ENCODE measurements around the gene MYL12A. TPM values are rescaled to one million over a fixed set of nuclear protein-coding genes. Genes with fewer than 3 reads are reported as not detected.

MYL12A gene
- polyA plus RNA-seq, 4 donors: 270 to 708 (median 541) TPM

DNA sequence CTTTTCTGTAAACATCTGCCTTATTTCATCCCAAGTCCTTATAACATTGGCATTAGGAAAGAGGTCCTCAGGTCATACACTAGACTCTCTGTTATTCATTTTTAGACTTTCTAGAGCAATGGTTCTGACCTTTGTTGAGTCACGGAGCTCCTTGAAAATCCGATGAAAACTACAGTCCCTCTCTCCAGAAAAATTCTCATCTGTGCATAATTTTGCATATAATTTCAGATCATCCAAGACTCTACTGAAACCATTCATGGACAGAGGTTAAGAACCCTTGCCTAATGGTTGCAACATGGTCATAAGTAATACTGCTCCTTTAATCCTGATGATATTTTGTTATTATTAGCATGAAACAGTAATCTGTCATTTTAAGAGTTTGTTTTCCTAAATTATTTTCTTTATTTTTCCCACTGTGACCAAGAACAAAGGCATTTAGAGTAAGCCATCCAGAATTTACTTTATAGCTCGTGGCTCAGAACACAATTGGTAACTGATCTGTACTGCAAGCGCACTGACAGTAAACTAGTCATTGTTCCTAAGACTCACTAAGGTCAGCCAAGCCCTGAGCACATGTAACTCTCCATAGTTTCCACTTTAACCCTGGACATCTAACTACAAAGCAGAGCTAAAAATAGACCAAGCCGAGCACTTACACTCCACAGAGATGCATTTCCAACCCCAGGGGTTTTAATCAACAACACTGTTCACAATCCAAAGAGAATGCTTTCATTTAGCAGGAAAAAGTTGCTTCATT is 36.2 kb upstream of the MYL12A start:
- no peak overlapping the region for H3K27ac ChIP-seq (ENCODE audit: low read depth in 1 of 3, low read length in 2 of 3)

DNA sequence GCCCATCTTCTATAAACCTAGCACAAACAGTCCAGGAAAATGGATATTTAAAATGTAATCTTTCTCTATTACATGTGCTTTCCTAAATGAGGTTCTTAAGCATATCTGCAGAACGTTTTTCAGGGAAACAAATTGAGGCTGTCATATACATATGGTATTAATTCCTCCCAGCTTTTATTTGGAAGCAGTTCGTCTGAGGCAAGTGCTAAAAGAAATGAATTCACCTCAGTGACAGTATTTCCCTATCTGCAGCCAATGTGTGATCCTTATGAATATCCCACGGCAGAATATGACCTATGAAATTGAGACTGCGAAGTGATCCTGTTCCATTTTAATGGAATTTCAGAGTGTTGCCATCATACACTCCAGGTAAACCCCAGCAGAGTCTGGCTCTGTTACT is 34.9 kb upstream of the MYL12A start:
- Histone ChIP-seq H3K27me3 (ENCODE audit: control insufficient read depth in 3 of 3, insufficient read depth in 3 of 3, low read length in 3 of 3) (no peaks in the 10 kb centered on the region), H3K4me3 (ENCODE audit: low read depth in 1 of 3, low read length in 3 of 3) (no peak overlapping the region), H3K27ac (ENCODE audit: low read depth in 1 of 3, low read length in 2 of 3) (peak overlapping the region in 1 of 3 donors; percentile 26), H3K9me3 (ENCODE audit: control insufficient read depth in 2 of 2, insufficient read depth in 1 of 2, low read depth in 1 of 2, low read length in 1 of 2) (peaks cover 0 to 12% of the 10 kb centered on the region in 2 donors), H3K36me3 (ENCODE audit: control insufficient read depth in 3 of 3, insufficient read depth in 2 of 3, low read depth in 1 of 3, low read length in 3 of 3) (peaks cover 0 to 8% (median 0%) of the 10 kb centered on the region in 3 donors), H3K4me1 (ENCODE audit: control insufficient read depth in 3 of 3, insufficient read depth in 2 of 3, low read depth in 1 of 3, low read length in 2 of 3) (peaks cover 2 to 35% (median 4%) of the 10 kb centered on the region in 3 donors)
- WGBS, 3 donors: 72 to 85% (median 76%) methylated on average over 4 of the region's 4 CpGs
- no peak for DNase-seq
- no peak for FAIRE-seq

More for the DNA sequence above, 36.2 kb upstream of the MYL12A start:
- peaks cover 0 to 5% of the 10 kb centered on the region in 2 donors for H3K9me3 ChIP-seq (ENCODE audit: control insufficient read depth in 2 of 2, insufficient read depth in 1 of 2, low read depth in 1 of 2, low read length in 1 of 2)
- no peak for FAIRE-seq
- H3K27me3 ChIP-seq (ENCODE audit: control insufficient read depth in 3 of 3, insufficient read depth in 3 of 3, low read length in 3 of 3): no peaks in the 10 kb centered on the region
- peaks cover 0 to 26% (median 6%) of the 10 kb centered on the region in 3 donors for H3K4me1 ChIP-seq (ENCODE audit: control insufficient read depth in 3 of 3, insufficient read depth in 2 of 3, low read depth in 1 of 3, low read length in 2 of 3)
- peaks cover 0 to 8% (median 0%) of the 10 kb centered on the region in 3 donors for H3K36me3 ChIP-seq (ENCODE audit: control insufficient read depth in 3 of 3, insufficient read depth in 2 of 3, low read depth in 1 of 3, low read length in 3 of 3)
- 60 to 82% (median 76%) methylated on average over 5 of the region's 5 CpGs for WGBS, 3 donors
- H3K4me3 ChIP-seq (ENCODE audit: low read depth in 1 of 3, low read length in 3 of 3): no peak overlapping the region
- DNase-seq: no peak

DNA sequence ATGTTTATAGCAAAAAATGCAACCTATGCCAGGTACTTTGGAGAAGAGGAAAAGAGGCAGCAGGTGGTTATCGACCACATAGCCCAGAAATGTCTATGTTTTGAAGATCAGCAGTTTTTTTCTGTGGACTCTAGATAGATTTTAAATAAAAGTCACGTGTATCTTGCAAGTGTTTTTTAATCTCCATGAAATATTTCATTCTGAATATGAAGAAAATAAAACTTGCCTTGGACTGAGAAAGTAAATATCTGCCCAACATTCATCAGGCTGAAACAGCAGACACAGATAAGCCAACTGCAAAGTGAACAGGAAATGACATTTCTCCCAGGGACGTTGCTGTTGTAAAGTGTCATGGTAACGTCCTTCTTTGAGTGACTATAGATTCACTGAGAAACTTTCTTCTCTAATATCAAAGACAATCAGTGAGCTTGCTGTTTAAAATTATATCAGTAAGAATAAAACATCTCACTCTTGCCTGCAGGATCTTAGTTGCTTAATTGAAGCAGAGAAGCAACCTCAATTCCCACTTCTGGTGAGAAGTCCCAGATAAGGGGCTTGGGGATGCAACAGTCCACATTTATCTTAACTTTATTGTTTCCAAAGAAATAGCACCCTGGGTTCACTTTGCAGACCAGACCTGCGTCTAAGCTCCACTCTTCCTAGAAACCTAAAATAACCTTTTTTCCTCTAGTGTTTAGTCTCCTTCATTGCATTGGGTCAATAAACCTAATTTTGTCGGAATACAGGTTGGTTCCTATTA is 34.1 kb upstream of the MYL12A start:
- 41 to 53% (median 43%) methylated on average over 6 of the region's 6 CpGs for WGBS, 3 donors
- Histone ChIP-seq H3K36me3 (ENCODE audit: control insufficient read depth in 3 of 3, insufficient read depth in 2 of 3, low read depth in 1 of 3, low read length in 3 of 3) (peaks cover 0 to 8% (median 0%) of the 10 kb centered on the region in 3 donors), H3K4me3 (ENCODE audit: low read depth in 1 of 3, low read length in 3 of 3) (no peak overlapping the region), H3K27ac (ENCODE audit: low read depth in 1 of 3, low read length in 2 of 3) (peak overlapping the region in 2 of 3 donors; percentile 26 to 32), H3K4me1 (ENCODE audit: control insufficient read depth in 3 of 3, insufficient read depth in 2 of 3, low read depth in 1 of 3, low read length in 2 of 3) (peaks cover 2 to 32% (median 4%) of the 10 kb centered on the region in 3 donors), H3K27me3 (ENCODE audit: control insufficient read depth in 3 of 3, insufficient read depth in 3 of 3, low read length in 3 of 3) (no peaks in the 10 kb centered on the region), H3K9me3 (ENCODE audit: control insufficient read depth in 2 of 2, insufficient read depth in 1 of 2, low read depth in 1 of 2, low read length in 1 of 2) (peaks cover 0 to 12% of the 10 kb centered on the region in 2 donors)
- DNase-seq: peak; percentile 36 to 61
- FAIRE-seq: no peak

DNA sequence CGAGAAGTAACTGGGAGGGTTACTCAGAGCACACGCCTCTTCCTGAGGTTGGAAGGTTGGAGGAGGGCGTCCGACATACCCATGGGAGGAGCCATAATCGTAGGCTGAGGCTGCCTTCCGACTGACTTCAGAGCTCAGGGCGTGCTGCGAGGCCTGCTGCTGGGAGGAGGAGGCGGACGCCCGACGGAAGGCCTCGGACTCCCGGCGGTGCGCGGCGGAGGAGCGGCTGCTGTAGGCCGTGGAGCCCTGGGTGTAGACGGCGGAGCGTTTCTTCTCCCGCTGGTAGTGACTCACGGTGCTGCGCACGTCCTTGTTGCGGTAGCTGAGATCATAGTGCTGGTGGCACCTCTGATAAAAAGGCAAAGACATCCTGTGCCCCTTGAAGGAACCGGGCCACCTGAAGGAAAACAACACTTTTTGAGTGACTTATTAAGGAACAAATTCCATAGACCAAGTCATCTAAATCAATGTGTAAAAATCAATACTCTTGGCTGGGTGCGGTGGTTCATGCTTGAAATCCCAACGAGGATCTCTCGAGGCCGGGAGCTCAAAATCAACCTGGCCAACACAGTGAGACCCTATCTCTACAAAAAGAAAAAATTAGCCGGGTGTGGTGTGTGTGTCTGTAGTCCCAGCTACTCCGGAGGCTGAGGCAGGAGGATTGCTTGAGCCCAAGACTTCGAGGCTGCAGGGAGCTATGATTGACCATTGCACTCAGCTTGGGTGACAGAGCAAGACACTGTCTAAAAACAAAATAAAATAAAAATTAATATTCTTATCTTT is 32.6 kb upstream of the MYL12A start:
- H3K9me3 ChIP-seq (ENCODE audit: control insufficient read depth in 2 of 2, insufficient read depth in 1 of 2, low read depth in 1 of 2, low read length in 1 of 2): peaks cover 0 to 12% of the 10 kb centered on the region in 2 donors
- H3K4me3 ChIP-seq (ENCODE audit: low read depth in 1 of 3, low read length in 3 of 3): no peak overlapping the region
- 95 to 96% (median 95%) methylated on average over 36 of the region's 36 CpGs for WGBS, 3 donors
- H3K36me3 ChIP-seq (ENCODE audit: control insufficient read depth in 3 of 3, insufficient read depth in 2 of 3, low read depth in 1 of 3, low read length in 3 of 3): peaks cover 0 to 8% (median 0%) of the 10 kb centered on the region in 3 donors
- no peak overlapping the region for H3K27ac ChIP-seq (ENCODE audit: low read depth in 1 of 3, low read length in 2 of 3)
- no peaks in the 10 kb centered on the region for H3K27me3 ChIP-seq (ENCODE audit: control insufficient read depth in 3 of 3, insufficient read depth in 3 of 3, low read length in 3 of 3)
- peaks cover 2 to 44% (median 4%) of the 10 kb centered on the region in 3 donors for H3K4me1 ChIP-seq (ENCODE audit: control insufficient read depth in 3 of 3, insufficient read depth in 2 of 3, low read depth in 1 of 3, low read length in 2 of 3)
- DNase-seq: no peak
- no peak for FAIRE-seq

DNA sequence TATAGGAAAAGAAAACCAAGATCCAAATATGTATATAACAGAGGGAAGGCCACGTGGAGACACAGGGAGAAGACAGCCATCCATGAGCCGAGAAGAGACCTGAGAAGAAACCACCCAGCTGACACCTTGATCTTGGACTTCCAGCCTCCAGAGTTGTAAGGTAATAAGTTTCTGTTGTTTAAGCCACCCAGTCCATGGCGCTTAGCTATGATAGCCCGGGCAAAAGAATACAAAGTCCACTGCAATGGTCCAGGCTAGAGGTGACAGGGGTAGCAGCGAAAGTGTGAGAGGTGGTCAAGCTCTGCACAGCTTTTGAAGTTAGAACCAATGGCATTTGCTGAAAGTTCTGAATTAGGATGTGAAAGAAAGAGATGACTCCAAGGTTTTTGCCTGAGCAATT is 30.6 kb upstream of the MYL12A start:
- H3K4me3 ChIP-seq (ENCODE audit: low read depth in 1 of 3, low read length in 3 of 3): no peak overlapping the region
- H3K36me3 ChIP-seq (ENCODE audit: control insufficient read depth in 3 of 3, insufficient read depth in 2 of 3, low read depth in 1 of 3, low read length in 3 of 3): peaks cover 0 to 8% (median 0%) of the 10 kb centered on the region in 3 donors
- peak overlapping the region in 2 of 3 donors; percentile 87 to 94 for H3K27ac ChIP-seq (ENCODE audit: low read depth in 1 of 3, low read length in 2 of 3)
- FAIRE-seq: no peak
- peak in 1 of 2 donors; percentile 47 for DNase-seq
- no peaks in the 10 kb centered on the region for H3K27me3 ChIP-seq (ENCODE audit: control insufficient read depth in 3 of 3, insufficient read depth in 3 of 3, low read length in 3 of 3)
- peaks cover 0 to 12% of the 10 kb centered on the region in 2 donors for H3K9me3 ChIP-seq (ENCODE audit: control insufficient read depth in 2 of 2, insufficient read depth in 1 of 2, low read depth in 1 of 2, low read length in 1 of 2)
- WGBS, 3 donors: 57 to 68% (median 58%) methylated on average over 5 of the region's 5 CpGs
- H3K4me1 ChIP-seq (ENCODE audit: control insufficient read depth in 3 of 3, insufficient read depth in 2 of 3, low read depth in 1 of 3, low read length in 2 of 3): peaks cover 0 to 42% (median 5%) of the 10 kb centered on the region in 3 donors

DNA sequence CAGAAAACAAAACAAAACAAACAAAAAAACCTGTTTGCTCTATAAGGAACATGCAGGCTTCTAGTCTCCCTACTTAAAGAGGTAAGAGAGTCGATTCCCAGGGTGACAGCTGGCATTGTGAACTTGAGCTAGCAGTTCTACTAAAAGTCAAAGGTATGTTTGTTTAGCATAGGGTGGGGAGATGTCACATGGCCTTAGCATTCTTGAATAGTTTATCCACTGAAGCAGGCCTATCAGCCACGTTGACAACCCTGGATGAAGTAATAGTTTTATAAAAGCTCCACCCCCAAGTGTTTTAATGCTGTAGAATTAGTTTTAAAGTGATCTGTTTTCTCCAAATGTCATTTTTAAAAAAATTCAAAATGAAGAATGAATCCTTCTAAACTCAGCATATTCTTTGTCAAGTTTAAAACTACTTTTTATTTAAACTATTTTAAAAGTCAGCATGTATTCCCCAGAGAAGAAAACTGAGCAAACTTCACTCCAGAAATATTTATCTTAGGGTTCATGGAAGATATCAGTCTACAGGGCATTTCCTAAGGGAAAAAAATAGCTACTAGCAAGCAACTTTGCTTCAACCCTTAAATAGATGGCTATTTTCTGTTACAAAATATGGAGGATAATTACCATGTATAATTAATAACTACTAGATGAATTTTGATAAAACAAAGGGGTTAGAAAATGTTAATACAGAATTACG is 29.5 kb upstream of the MYL12A start:
- Histone ChIP-seq H3K27me3 (ENCODE audit: control insufficient read depth in 3 of 3, insufficient read depth in 3 of 3, low read length in 3 of 3) (no peaks in the 10 kb centered on the region), H3K27ac (ENCODE audit: low read depth in 1 of 3, low read length in 2 of 3) (peak overlapping the region in 2 of 3 donors; percentile 87 to 94), H3K4me1 (ENCODE audit: control insufficient read depth in 3 of 3, insufficient read depth in 2 of 3, low read depth in 1 of 3, low read length in 2 of 3) (peaks cover 0 to 35% (median 5%) of the 10 kb centered on the region in 3 donors), H3K4me3 (ENCODE audit: low read depth in 1 of 3, low read length in 3 of 3) (no peak overlapping the region), H3K9me3 (ENCODE audit: control insufficient read depth in 2 of 2, insufficient read depth in 1 of 2, low read depth in 1 of 2, low read length in 1 of 2) (peaks cover 0 to 12% of the 10 kb centered on the region in 2 donors), H3K36me3 (ENCODE audit: control insufficient read depth in 3 of 3, insufficient read depth in 2 of 3, low read depth in 1 of 3, low read length in 3 of 3) (peaks cover 0 to 8% (median 0%) of the 10 kb centered on the region in 3 donors)
- FAIRE-seq (peak; percentile 96), DNase-seq (peak; percentile 94 to 97)
- 13 to 29% (median 22%) methylated on average over 3 of the region's 3 CpGs for WGBS, 3 donors

DNA sequence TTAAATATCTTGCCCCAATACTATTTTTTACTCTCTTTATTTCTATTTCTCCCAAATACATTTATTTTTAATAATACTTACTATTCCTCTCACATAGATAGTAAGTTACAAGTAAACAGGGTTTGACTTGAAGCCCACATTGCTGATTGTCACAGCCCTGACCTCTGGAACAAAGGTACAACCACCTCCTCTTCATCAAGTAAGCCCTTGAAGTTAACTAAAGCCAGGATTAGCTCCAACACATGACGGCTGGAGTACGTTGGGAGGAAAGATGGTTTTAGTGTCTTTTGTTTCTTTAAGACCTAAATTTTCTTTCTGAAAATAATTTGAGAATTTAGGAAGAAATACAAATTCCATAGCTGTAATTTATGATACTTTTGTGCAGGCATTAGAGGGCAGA is 28.8 kb upstream of the MYL12A start:
- no peak for FAIRE-seq

More for the DNA sequence above, 28.8 kb upstream of the MYL12A start:
- DNase-seq: peak in 1 of 2 donors; percentile 34
- Histone ChIP-seq H3K4me3 (ENCODE audit: low read depth in 1 of 3, low read length in 3 of 3) (no peak overlapping the region), H3K36me3 (ENCODE audit: control insufficient read depth in 3 of 3, insufficient read depth in 2 of 3, low read depth in 1 of 3, low read length in 3 of 3) (peaks cover 0 to 8% (median 0%) of the 10 kb centered on the region in 3 donors), H3K9me3 (ENCODE audit: control insufficient read depth in 2 of 2, insufficient read depth in 1 of 2, low read depth in 1 of 2, low read length in 1 of 2) (peaks cover 0 to 12% of the 10 kb centered on the region in 2 donors), H3K27ac (ENCODE audit: low read depth in 1 of 3, low read length in 2 of 3) (peak overlapping the region in 1 of 3 donors; percentile 94), H3K4me1 (ENCODE audit: control insufficient read depth in 3 of 3, insufficient read depth in 2 of 3, low read depth in 1 of 3, low read length in 2 of 3) (peaks cover 0 to 39% (median 5%) of the 10 kb centered on the region in 3 donors), H3K27me3 (ENCODE audit: control insufficient read depth in 3 of 3, insufficient read depth in 3 of 3, low read length in 3 of 3) (no peaks in the 10 kb centered on the region)
- WGBS, 3 donors: 75 to 89% (median 85%) methylated on average over 2 of the region's 2 CpGs

All from small intestine (tissue), 7 donors.